Peyer's patch (tissue), 4 donors: Measurements from ENCODE around the gene LPAR2. TPM values are rescaled to one million over a fixed set of nuclear protein-coding genes. Genes with fewer than 3 reads are reported as not detected.

ENCODE experiments used
- DNase-seq, 3 donors: peaks; one replicate each; pipeline ENCODE4 v3.0.0-alpha.2; 2017 to 2019
- H3K27ac ChIP-seq, 4 donors: fragments of 200-600 bp; sonication (generic); one replicate each; pipeline ENCODE4 v1.5.1; 2016 to 2019
- H3K27me3 ChIP-seq, 2 donors: fragments of 200-600 bp; sonication (generic); one replicate each; pipeline ENCODE4 v1.5.1; 2019
- H3K36me3 ChIP-seq, 3 donors: fragments of 200-600 bp; sonication (generic); one replicate each; pipeline ENCODE4 v1.5.1; 2016 to 2019
- H3K4me1 ChIP-seq, 4 donors: fragments of 200-600 bp; sonication (generic); one replicate each; pipeline ENCODE4 v1.5.1; 2016 to 2019
- H3K4me3 ChIP-seq, 4 donors: fragments of 200-600 bp; sonication (generic); 1 replicate in 3 of 4; 2 replicates in 1 of 4; pipeline ENCODE4 v1.5.1; 2016 to 2019; ENCODE audit warnings: mild to moderate bottlenecking in 1 of 4
- H3K9me3 ChIP-seq, 4 donors: fragments of 200-600 bp; sonication (generic); one replicate each; pipeline ENCODE4 v1.5.1; 2016 to 2019; ENCODE audit warnings: mild to moderate bottlenecking in 1 of 4
- POLR2A ChIP-seq, 2 donors: fragments of 450-650 bp; IDR thresholded peaks; one replicate each; pipeline ENCODE4 v1.5.1; 2017; ENCODE audit warnings: antibody characterized with exemption in 2 of 2, mild to moderate bottlenecking in 2 of 2, moderate library complexity in 2 of 2
- total RNA-seq, 4 donors: library from RNA; depleted of rRNA; stranded (reverse); fragments of >200 nt; gene quantifications; one replicate each; pipeline ENCODE4 v1.1.0, GENCODE V29; 2016
- TF ChIP-seq, protein P1 (sequence below), 6 experiments: fragments of 450-650 bp in 4 of 6; fragments of 200-600 bp in 2 of 6; sonication (generic) in 1 of 6; IDR thresholded peaks; one replicate each; pipeline ENCODE4 v1.5.1; 2017 to 2019; ENCODE audit warnings: antibody characterized with exemption in 6 of 6, mild to moderate bottlenecking in 3 of 6, moderate library complexity in 1 of 6

Gene LPAR2
- total RNA-seq, 4 donors from 2014 or later: 14.9 to 44.2 (median 34.6) TPM

GRCh38 chr19:19579533-19580361 lies 48.3 kb downstream of the LPAR2 start:
- no peak for DNase-seq
- Histone ChIP-seq H3K27ac (peak overlapping the region in 1 of 4 donors; percentile 72), H3K4me1 (peaks cover 0 to 7% (median 0%) of the 10 kb centered on the region in 4 donors), H3K27me3 (no peaks in the 10 kb centered on the region), H3K36me3 (no peaks in the 10 kb centered on the region), H3K9me3 (no peaks in the 10 kb centered on the region), H3K4me3 (no peak overlapping the region)
- no peak for TF ChIP-seq POLR2A (IDR thresholded peaks at IDR 0.05)
- TF ChIP-seq, protein P1, sequence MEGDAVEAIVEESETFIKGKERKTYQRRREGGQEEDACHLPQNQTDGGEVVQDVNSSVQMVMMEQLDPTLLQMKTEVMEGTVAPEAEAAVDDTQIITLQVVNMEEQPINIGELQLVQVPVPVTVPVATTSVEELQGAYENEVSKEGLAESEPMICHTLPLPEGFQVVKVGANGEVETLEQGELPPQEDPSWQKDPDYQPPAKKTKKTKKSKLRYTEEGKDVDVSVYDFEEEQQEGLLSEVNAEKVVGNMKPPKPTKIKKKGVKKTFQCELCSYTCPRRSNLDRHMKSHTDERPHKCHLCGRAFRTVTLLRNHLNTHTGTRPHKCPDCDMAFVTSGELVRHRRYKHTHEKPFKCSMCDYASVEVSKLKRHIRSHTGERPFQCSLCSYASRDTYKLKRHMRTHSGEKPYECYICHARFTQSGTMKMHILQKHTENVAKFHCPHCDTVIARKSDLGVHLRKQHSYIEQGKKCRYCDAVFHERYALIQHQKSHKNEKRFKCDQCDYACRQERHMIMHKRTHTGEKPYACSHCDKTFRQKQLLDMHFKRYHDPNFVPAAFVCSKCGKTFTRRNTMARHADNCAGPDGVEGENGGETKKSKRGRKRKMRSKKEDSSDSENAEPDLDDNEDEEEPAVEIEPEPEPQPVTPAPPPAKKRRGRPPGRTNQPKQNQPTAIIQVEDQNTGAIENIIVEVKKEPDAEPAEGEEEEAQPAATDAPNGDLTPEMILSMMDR (IDR thresholded peaks at IDR 0.05): no peak

GRCh38 chr19:19578252-19578651 lies 49.8 kb downstream of the LPAR2 start:
- no peaks in the 10 kb centered on the region for H3K27me3 ChIP-seq
- H3K9me3 ChIP-seq: no peaks in the 10 kb centered on the region
- peaks cover 0 to 7% (median 0%) of the 10 kb centered on the region in 4 donors for H3K4me1 ChIP-seq
- DNase-seq: no peak
- H3K4me3 ChIP-seq: no peak overlapping the region
- no peaks in the 10 kb centered on the region for H3K36me3 ChIP-seq
- TF ChIP-seq, protein P1 (IDR thresholded peaks at IDR 0.05): no peak
- no peak for TF ChIP-seq POLR2A (IDR thresholded peaks at IDR 0.05)
- no peak overlapping the region for H3K27ac ChIP-seq

DNA sequence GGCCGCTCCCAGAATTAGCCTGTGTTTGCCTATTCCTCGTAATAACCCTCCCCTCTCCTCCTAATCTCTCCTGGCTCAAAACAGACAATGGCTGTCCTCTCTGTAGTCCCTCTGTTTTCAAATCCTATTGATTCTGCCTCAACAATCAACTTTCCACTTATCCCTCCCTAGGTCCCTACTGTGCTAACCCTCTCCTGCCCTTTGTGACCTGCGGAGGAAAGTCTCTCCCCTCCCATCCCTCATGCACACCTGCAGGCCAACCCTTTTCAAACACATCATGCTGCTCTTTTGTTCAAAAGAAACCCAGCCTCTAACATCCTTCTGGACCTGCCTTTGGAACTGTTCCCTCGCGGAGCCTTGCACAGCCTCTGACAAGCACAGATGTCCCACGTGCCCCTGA lies 52.6 kb downstream of the LPAR2 start:
- H3K4me1 ChIP-seq: peaks cover 0 to 6% (median 0%) of the 10 kb centered on the region in 4 donors
- H3K27ac ChIP-seq: no peak overlapping the region
- H3K4me3 ChIP-seq: no peak overlapping the region
- H3K9me3 ChIP-seq: no peaks in the 10 kb centered on the region
- no peak for DNase-seq
- H3K27me3 ChIP-seq: no peaks in the 10 kb centered on the region
- H3K36me3 ChIP-seq: no peaks in the 10 kb centered on the region
- no peak for TF ChIP-seq POLR2A (IDR thresholded peaks at IDR 0.05)
- TF ChIP-seq, protein P1 (IDR thresholded peaks at IDR 0.05): no peak

Other genes starting within 250 kb of the LPAR2 start
- gene GATAD2A, start 222.5 kb downstream of the LPAR2 start, total RNA-seq: 10 to 100 TPM; 67.8 to 99.9 (median 79.8) TPM
- 10 to 100 TPM in 2 of 4 donors, 1 to 10 TPM in 2; 3.0 to 14.0 (median 10.0) TPM for gene TSSK6, start 112.7 kb downstream of the LPAR2 start, total RNA-seq
- 100 to 1,000 TPM in 3 of 4 donors, 10 to 100 TPM in 1; 40.7 to 188 (median 126) TPM for gene NDUFA13, start 112.0 kb downstream of the LPAR2 start, total RNA-seq
- gene YJEFN3, start 99.3 kb downstream of the LPAR2 start, total RNA-seq: 1 to 10 TPM; 4.4 to 9.9 (median 5.6) TPM
- gene CILP2, start 90.0 kb downstream of the LPAR2 start, total RNA-seq: not detected
- 10 to 100 TPM in 3 of 4 donors, 1 to 10 TPM in 1; 6.8 to 23.1 (median 14.1) TPM for gene PBX4, start 9.5 kb downstream of the LPAR2 start, total RNA-seq
- 10 to 100 TPM; 28.0 to 66.8 (median 42.8) TPM for gene GMIP, start 15.4 kb upstream of the LPAR2 start, total RNA-seq
- gene ATP13A1, start 35.5 kb upstream of the LPAR2 start, total RNA-seq: 100 to 1,000 TPM; 223 to 465 (median 285) TPM
- 10 to 100 TPM; 10.1 to 52.8 (median 15.8) TPM for gene ZNF101, start 40.6 kb upstream of the LPAR2 start, total RNA-seq
- gene ZNF14, start 104.9 kb upstream of the LPAR2 start, total RNA-seq: 10 to 100 TPM in 1 of 4 donors, 1 to 10 TPM in 3; 1.9 to 11.6 (median 6.4) TPM
- gene ZNF506, start 193.5 kb upstream of the LPAR2 start, total RNA-seq: 10 to 100 TPM; 25.9 to 56.9 (median 31.3) TPM
- gene ZNF253, start 237.7 kb upstream of the LPAR2 start, total RNA-seq: 10 to 100 TPM; 11.2 to 37.1 (median 12.9) TPM